Measurements from ENCODE around the gene KIF26A. TPM values are rescaled to one million over a fixed set of nuclear protein-coding genes. Genes with fewer than 3 reads are reported as not detected.

KIF26A gene
- total RNA-seq, 6 donors from 2014 or later, result 1.8 to 7.3 (median 3.5) TPM

GRCh38 chr14:104172880-104173279 is 34.5 kb downstream of the KIF26A start:
- Histone ChIP-seq H3K4me3 (no peak overlapping the region), H3K27me3 (no peaks in the 10 kb centered on the region), H3K4me1 (peaks cover 0 to 18% (median 7%) of the 10 kb centered on the region in 4 donors), H3K27ac (no peak overlapping the region), H3K9me3 (no peaks in the 10 kb centered on the region), H3K36me3 (peaks cover 0 to 19% (median 5%) of the 10 kb centered on the region in 4 donors)
- 91 to 95% methylated on average over 23 to 27 of the region's 27 CpGs for WGBS, 2 donors
- TF ChIP-seq CTCF (IDR thresholded peaks at IDR 0.05) (no peak), EP300 (IDR thresholded peaks at IDR 0.05) (no peak), POLR2A (IDR thresholded peaks at IDR 0.05) (no peak), POLR2AphosphoS5 (IDR thresholded peaks at IDR 0.05) (no peak)
- DNase-seq (no peak), ATAC-seq (ENCODE audit: low FRiP score in 2 of 2) (no peak)

GRCh38 chr14:104174051-104174450 is 35.7 kb downstream of the KIF26A start:
- H3K4me1 ChIP-seq, result peaks cover 0 to 18% (median 7%) of the 10 kb centered on the region in 4 donors
- WGBS, 2 donors, result 97% methylated on average over 22 of the region's 22 CpGs; no CpG with 5 or more reads in 1 of the 2 donors
- TF ChIP-seq POLR2AphosphoS5 (IDR thresholded peaks at IDR 0.05) (no peak), POLR2A (IDR thresholded peaks at IDR 0.05) (no peak), CTCF (IDR thresholded peaks at IDR 0.05) (no peak), EP300 (IDR thresholded peaks at IDR 0.05) (no peak)
- H3K27ac ChIP-seq, result no peak overlapping the region
- ATAC-seq (ENCODE audit: low FRiP score in 2 of 2), result no peak
- no peaks in the 10 kb centered on the region for H3K9me3 ChIP-seq
- no peak overlapping the region for H3K4me3 ChIP-seq
- peaks cover 0 to 19% (median 5%) of the 10 kb centered on the region in 4 donors for H3K36me3 ChIP-seq
- H3K27me3 ChIP-seq, result no peaks in the 10 kb centered on the region
- DNase-seq, result no peak

- H3K27me3 ChIP-seq, result no peaks in the 10 kb centered on the region
- no peak overlapping the region for H3K27ac ChIP-seq
- WGBS, 2 donors, result 93% methylated on average over 13 to 35 of the region's 35 CpGs
- ATAC-seq (ENCODE audit: low FRiP score in 2 of 2) (no peak), DNase-seq (no peak)
- peaks cover 0 to 19% (median 5%) of the 10 kb centered on the region in 4 donors for H3K36me3 ChIP-seq
- H3K4me3 ChIP-seq, result no peak overlapping the region
- TF ChIP-seq POLR2A (IDR thresholded peaks at IDR 0.05) (no peak), CTCF (IDR thresholded peaks at IDR 0.05) (no peak), POLR2AphosphoS5 (IDR thresholded peaks at IDR 0.05) (no peak), EP300 (IDR thresholded peaks at IDR 0.05) (no peak)
- H3K9me3 ChIP-seq, result no peaks in the 10 kb centered on the region
- H3K4me1 ChIP-seq, result peaks cover 0 to 18% (median 7%) of the 10 kb centered on the region in 4 donors
Observed at GRCh38 chr14:104175041-104175440, 36.7 kb downstream of the KIF26A start.

- DNase-seq, result no peak
- H3K27ac ChIP-seq, result no peak overlapping the region
- H3K9me3 ChIP-seq, result no peaks in the 10 kb centered on the region
- TF ChIP-seq POLR2A (IDR thresholded peaks at IDR 0.05), result no peak
- TF ChIP-seq POLR2AphosphoS5 (IDR thresholded peaks at IDR 0.05), result no peak
- no peak for TF ChIP-seq CTCF (IDR thresholded peaks at IDR 0.05)
- H3K27me3 ChIP-seq, result no peaks in the 10 kb centered on the region
- H3K4me1 ChIP-seq, result peaks cover 0 to 16% (median 7%) of the 10 kb centered on the region in 4 donors
- no peak overlapping the region for H3K4me3 ChIP-seq
- WGBS, 2 donors, result 92 to 100% methylated on average over 1 to 18 of the region's 26 CpGs
- H3K36me3 ChIP-seq, result peaks cover 0 to 19% (median 5%) of the 10 kb centered on the region in 4 donors
- no peak for ATAC-seq (ENCODE audit: low FRiP score in 2 of 2)
Observed at GRCh38 chr14:104175811-104176210, 37.4 kb downstream of the KIF26A start.

GRCh38 chr14:104176611-104177010 is 38.2 kb downstream of the KIF26A start:
- ATAC-seq (ENCODE audit: low FRiP score in 2 of 2) (no peak), DNase-seq (no peak)
- Histone ChIP-seq H3K27ac (no peak overlapping the region), H3K4me1 (peaks cover 0 to 8% (median 4%) of the 10 kb centered on the region in 4 donors), H3K27me3 (no peaks in the 10 kb centered on the region), H3K4me3 (no peak overlapping the region), H3K36me3 (peaks cover 0 to 19% (median 5%) of the 10 kb centered on the region in 4 donors), H3K9me3 (no peaks in the 10 kb centered on the region)
- TF ChIP-seq EP300 (IDR thresholded peaks at IDR 0.05), result no peak
- WGBS, 2 donors, result 95% methylated on average over 19 of the region's 25 CpGs; no CpG with 5 or more reads in 1 of the 2 donors
